ENCODE results near the gene GADD45A.

The GADD45A gene

GRCh38 chr1:67696708-67697107 is 11.7 kb downstream of the GADD45A start:
- DNase-seq (ENCODE audit: low read depth) = no peak
- no peak for TF ChIP-seq CTCF (conservative IDR thresholded peaks at IDR 0.05; ENCODE audit: low read length)

DNA sequence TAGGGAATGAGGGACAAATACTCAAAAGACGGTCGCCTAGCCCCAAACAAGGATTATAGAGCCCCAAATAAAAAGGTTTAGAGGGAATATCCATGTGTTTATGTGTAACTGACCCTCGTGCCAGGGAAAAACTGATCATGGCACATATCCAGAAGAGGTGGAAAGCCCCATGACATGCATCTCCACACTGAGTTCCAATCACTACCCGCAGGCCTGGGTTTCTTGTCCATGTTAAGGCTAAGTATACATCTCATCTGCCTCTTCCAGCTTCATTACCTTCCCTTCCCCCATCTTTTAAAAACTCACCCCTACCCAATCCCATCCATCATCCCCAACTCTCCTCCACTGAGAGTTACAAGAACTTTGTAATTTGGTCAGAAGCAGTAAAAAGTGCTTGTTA is 15.2 kb downstream of the GADD45A start:
- no peak for DNase-seq (ENCODE audit: low read depth)
- no peak overlapping the region for H3K4me3 ChIP-seq (ENCODE audit: low read length)
- no peak for TF ChIP-seq CTCF (conservative IDR thresholded peaks at IDR 0.05; ENCODE audit: low read length)

More at GRCh38 chr1:67696708-67697107, 11.7 kb downstream of the GADD45A start:
- no peak overlapping the region for H3K4me3 ChIP-seq (ENCODE audit: low read length)

- no peak for DNase-seq (ENCODE audit: low read depth)
- no peak overlapping the region for H3K4me3 ChIP-seq (ENCODE audit: low read length)
- TF ChIP-seq CTCF (conservative IDR thresholded peaks at IDR 0.05; ENCODE audit: low read length) = no peak
Measured at GRCh38 chr1:67700692-67701410, 15.8 kb downstream of the GADD45A start.

- DNase-seq (ENCODE audit: low read depth) = no peak
- no peak for TF ChIP-seq CTCF (conservative IDR thresholded peaks at IDR 0.05; ENCODE audit: low read length)
- H3K4me3 ChIP-seq (ENCODE audit: low read length) = no peak overlapping the region
Measured at GRCh38 chr1:67701876-67702275, 16.9 kb downstream of the GADD45A start.

GRCh38 chr1:67704351-67704750 is 19.4 kb downstream of the GADD45A start:
- DNase-seq (ENCODE audit: low read depth) = no peak
- no peak for TF ChIP-seq CTCF (conservative IDR thresholded peaks at IDR 0.05; ENCODE audit: low read length)
- H3K4me3 ChIP-seq (ENCODE audit: low read length) = no peak overlapping the region

- no peak for DNase-seq (ENCODE audit: low read depth)
- no peak overlapping the region for H3K4me3 ChIP-seq (ENCODE audit: low read length)
- TF ChIP-seq CTCF (conservative IDR thresholded peaks at IDR 0.05; ENCODE audit: low read length) = no peak
Measured at GRCh38 chr1:67705735-67706453, 20.9 kb downstream of the GADD45A start.

DNA sequence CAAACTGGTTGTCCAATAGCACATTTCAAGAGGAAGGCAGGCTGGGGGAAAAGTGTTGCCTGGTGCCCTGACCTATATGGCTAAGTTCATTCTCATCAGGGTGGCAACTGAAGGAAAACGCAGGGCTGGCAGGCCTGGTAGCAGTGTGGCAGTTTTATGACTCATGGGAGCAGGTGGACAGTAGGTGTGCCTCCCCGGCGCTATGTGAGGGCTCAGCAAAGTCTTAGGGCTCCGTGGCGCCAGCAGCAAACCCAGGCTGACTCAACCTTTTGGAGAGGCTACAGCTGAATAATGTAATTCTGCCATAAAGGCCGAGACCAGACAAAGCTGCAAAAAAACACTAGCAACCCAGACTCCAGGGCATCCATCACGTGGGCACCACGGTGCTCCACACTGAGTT is 23.6 kb downstream of the GADD45A start:
- TF ChIP-seq CTCF (conservative IDR thresholded peaks at IDR 0.05; ENCODE audit: low read length) = no peak
- no peak for DNase-seq (ENCODE audit: low read depth)
- H3K4me3 ChIP-seq (ENCODE audit: low read length) = no peak overlapping the region
